ENCODE results near the gene ZNF575.
A peak's percentile ranks its signal among the peaks of the same experiment; 100 is the strongest.

Gene ZNF575

GRCh38 chr19:43526884-43527859 lies 5.8 kb upstream of the ZNF575 start, which contains the start of gene ETHE1:
TSS of gene ETHE1 (minus strand) at chr19:43527201. CDS start at chr19:43527177, 24 bp downstream.
- H3K27ac ChIP-seq: peak within 1 kb of the TSS; percentile 50

GRCh38 chr19:43527860-43528622 lies 4.9 kb upstream of the ZNF575 start:
- no peak for TF ChIP-seq ZFX (IDR thresholded peaks at IDR 0.05)
- no peak for TF ChIP-seq CTCF (conservative IDR thresholded peaks at IDR 0.05)
- H3K27ac ChIP-seq: no peak overlapping the region

More at GRCh38 chr19:43526884-43527859, 5.8 kb upstream of the ZNF575 start, which contains the start of gene ETHE1:
- TF ChIP-seq ZFX (IDR thresholded peaks at IDR 0.05) (no peak), CTCF (conservative IDR thresholded peaks at IDR 0.05) (no peak)

- no peak for TF ChIP-seq CTCF (conservative IDR thresholded peaks at IDR 0.05)
- no peak for TF ChIP-seq ZFX (IDR thresholded peaks at IDR 0.05)
These were observed 422 bp upstream of the ZNF575 start for GRCh38 chr19:43532571-43532961.

GRCh38 chr19:43533546-43534304 lies 737 bp downstream of the ZNF575 start:
- peak overlapping the region; percentile 86 for H3K27ac ChIP-seq
- TF ChIP-seq CTCF (conservative IDR thresholded peaks at IDR 0.05) (no peak), ZFX (IDR thresholded peaks at IDR 0.05) (no peak)

More at GRCh38 chr19:43532571-43532961, 422 bp upstream of the ZNF575 start:
- peak overlapping the region; percentile 86 for H3K27ac ChIP-seq

GRCh38 chr19:43534305-43534815 lies 1.4 kb downstream of the ZNF575 start:
- TF ChIP-seq ZFX (IDR thresholded peaks at IDR 0.05) (no peak), CTCF (conservative IDR thresholded peaks at IDR 0.05) (no peak)
- H3K27ac ChIP-seq: no peak overlapping the region

- TF ChIP-seq CTCF (conservative IDR thresholded peaks at IDR 0.05) (no peak; the same call in 1 of the 2 replicates), ZFX (IDR thresholded peaks at IDR 0.05) (no peak)
- H3K27ac ChIP-seq: no peak overlapping the region
These were observed 2.1 kb downstream of the ZNF575 start for GRCh38 chr19:43534816-43535761.

Data from C4-2B (cell line).